Duodenal mucosa (tissue), 2 donors: ENCODE results near the gene BID.

Source experiments
- H3K27ac ChIP-seq: one replicate; pipeline ENCODE4 v1.7.0; 2013; ENCODE audit warnings: low read depth, low read length
- H3K27me3 ChIP-seq, 2 donors: one replicate each; pipeline ENCODE4 v1.7.0; 2013; ENCODE audit warnings: low read length in 2 of 2, control low read depth in 1 of 2; ENCODE audit not compliant: insufficient read depth in 2 of 2, control insufficient read depth in 1 of 2
- H3K36me3 ChIP-seq, 2 donors: one replicate each; pipeline ENCODE4 v1.7.0; 2013; ENCODE audit warnings: low read length in 2 of 2, control low read depth in 1 of 2; ENCODE audit not compliant: insufficient read depth in 2 of 2, control insufficient read depth in 1 of 2
- H3K4me1 ChIP-seq, 2 donors: one replicate each; pipeline ENCODE4 v1.7.0; 2013; ENCODE audit warnings: low read length in 2 of 2, control low read depth in 1 of 2; ENCODE audit not compliant: insufficient read depth in 2 of 2, control insufficient read depth in 1 of 2
- H3K4me3 ChIP-seq, 2 donors: one replicate each; pipeline ENCODE4 v1.7.0; 2013; ENCODE audit warnings: low read length in 2 of 2, low read depth in 1 of 2
- H3K9ac ChIP-seq, 2 donors: one replicate each; pipeline ENCODE4 v1.7.0; 2013; ENCODE audit warnings: low read length in 2 of 2, low read depth in 1 of 2
- H3K9me3 ChIP-seq, 2 donors: one replicate each; pipeline ENCODE4 v1.7.0; 2013; ENCODE audit warnings: low read length in 2 of 2, control low read depth in 1 of 2; ENCODE audit not compliant: control insufficient read depth in 1 of 2

BID gene

GRCh38 chr22:17783773-17784480 is 9.7 kb upstream of the BID start:
- Histone ChIP-seq H3K4me1 (peaks cover 34% of the 10 kb centered on the region in 2 donors), H3K9me3 (no peaks in the 10 kb centered on the region), H3K27me3 (no peaks in the 10 kb centered on the region), H3K27ac (no peak overlapping the region), H3K36me3 (peaks cover 5 to 9% of the 10 kb centered on the region in 2 donors), H3K4me3 (no peak overlapping the region), H3K9ac (no peak overlapping the region)

GRCh38 chr22:17783312-17783711 is 9.0 kb upstream of the BID start:
- H3K9ac ChIP-seq = no peak overlapping the region
- H3K27me3 ChIP-seq = no peaks in the 10 kb centered on the region
- no peaks in the 10 kb centered on the region for H3K9me3 ChIP-seq
- peaks cover 34 to 40% of the 10 kb centered on the region in 2 donors for H3K4me1 ChIP-seq
- H3K27ac ChIP-seq = no peak overlapping the region
- peaks cover 0 to 3% of the 10 kb centered on the region in 2 donors for H3K36me3 ChIP-seq
- H3K4me3 ChIP-seq = no peak overlapping the region

- no peak overlapping the region for H3K9ac ChIP-seq
Observed at GRCh38 chr22:17782621-17783020, 8.4 kb upstream of the BID start.

DNA sequence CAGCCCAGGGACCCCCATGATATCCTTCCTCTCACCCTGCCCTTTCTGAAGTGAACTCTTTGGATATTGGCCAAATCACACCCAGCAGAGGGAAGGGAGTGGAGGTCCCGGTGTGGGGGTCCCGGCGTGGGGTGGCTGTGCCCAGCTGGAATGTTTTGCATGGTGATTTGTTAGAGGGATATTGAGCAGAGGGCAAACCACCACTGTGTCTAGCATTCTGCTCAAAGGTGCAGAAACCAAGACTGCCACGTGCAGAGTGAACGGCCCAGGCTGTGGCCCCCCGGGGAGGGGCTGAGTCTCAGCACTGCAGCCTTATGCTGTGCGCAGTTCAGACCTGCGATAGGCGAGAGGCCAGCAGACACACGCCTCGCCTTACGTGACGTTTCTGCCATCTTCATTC is 7.9 kb upstream of the BID start:
- H3K9ac ChIP-seq = no peak overlapping the region
- no peaks in the 10 kb centered on the region for H3K9me3 ChIP-seq
- no peaks in the 10 kb centered on the region for H3K36me3 ChIP-seq
- H3K27ac ChIP-seq = no peak overlapping the region
- H3K4me1 ChIP-seq = peaks cover 32 to 36% of the 10 kb centered on the region in 2 donors
- no peaks in the 10 kb centered on the region for H3K27me3 ChIP-seq
- no peak overlapping the region for H3K4me3 ChIP-seq

More at GRCh38 chr22:17782621-17783020, 8.4 kb upstream of the BID start:
- no peaks in the 10 kb centered on the region for H3K9me3 ChIP-seq
- peaks cover 34 to 40% of the 10 kb centered on the region in 2 donors for H3K4me1 ChIP-seq
- H3K4me3 ChIP-seq = no peak overlapping the region
- no peaks in the 10 kb centered on the region for H3K27me3 ChIP-seq
- H3K27ac ChIP-seq = no peak overlapping the region
- H3K36me3 ChIP-seq = no peaks in the 10 kb centered on the region

DNA sequence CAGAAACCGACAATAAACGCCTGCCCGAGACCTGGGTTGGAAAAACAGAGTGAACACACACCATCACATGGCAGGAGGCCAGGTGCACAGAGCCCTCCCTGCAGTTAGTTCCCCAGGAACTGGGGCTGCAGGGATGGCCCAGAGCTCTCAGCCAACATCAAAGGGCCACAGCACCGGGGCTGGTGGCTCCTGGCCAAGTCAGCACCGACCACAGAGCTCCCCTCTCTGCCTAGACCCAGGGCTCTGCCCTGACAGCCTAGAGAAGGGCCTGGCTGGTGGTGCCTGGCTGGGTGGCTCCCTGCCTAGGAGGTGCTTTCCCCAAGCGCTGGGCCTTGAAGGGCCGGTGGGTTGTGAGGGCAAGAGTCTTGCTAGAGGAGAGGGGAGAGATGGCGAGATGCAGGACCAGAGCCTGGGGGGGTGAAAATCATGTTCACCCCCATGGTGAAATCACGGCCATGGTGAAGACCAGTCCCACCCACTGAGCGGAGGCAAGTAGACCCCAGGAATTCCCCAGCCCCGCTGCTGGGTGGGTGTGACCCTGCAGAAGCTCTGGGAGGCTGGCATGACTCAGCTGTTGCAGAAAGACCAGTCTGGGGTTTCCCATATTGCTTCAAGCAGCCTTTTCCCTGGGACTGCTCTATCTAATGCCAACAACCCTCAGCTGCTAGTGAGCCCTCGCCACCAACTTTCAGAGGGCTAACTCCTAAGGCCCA is 7.2 kb upstream of the BID start:
- Histone ChIP-seq H3K9ac (no peak overlapping the region), H3K4me3 (no peak overlapping the region), H3K36me3 (no peaks in the 10 kb centered on the region), H3K27ac (no peak overlapping the region), H3K27me3 (no peaks in the 10 kb centered on the region), H3K4me1 (peaks cover 25 to 29% of the 10 kb centered on the region in 2 donors), H3K9me3 (no peaks in the 10 kb centered on the region)

DNA sequence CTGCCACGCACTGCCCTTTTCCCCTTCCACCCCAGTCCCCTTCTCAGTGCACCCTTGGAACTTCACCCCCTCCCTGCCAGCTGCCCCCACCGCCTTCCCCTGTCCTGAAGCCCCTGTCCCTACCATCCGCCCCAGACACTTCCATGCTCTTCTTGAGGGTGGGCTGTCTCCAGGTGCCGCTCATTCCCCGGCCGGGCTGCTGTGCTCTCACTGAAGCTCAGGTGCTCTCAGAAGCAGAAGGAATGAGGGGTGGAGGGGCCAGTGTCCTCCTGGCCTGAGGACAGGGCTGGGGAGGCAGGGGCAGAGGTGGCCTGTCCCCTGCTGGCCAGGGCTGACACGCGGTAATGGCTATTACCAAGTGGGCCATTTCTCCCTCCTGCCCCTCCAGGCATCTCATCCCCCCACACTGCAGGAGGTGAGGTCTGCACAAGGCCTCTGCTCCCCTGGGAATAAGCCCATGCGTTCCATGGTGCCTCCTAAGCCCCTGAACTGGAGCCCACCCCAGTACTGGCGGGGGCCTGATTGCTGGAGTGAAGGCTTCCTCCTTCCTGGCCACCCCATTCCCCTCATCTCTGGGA is 6.6 kb upstream of the BID start:
- H3K9me3 ChIP-seq = no peaks in the 10 kb centered on the region
- no peaks in the 10 kb centered on the region for H3K36me3 ChIP-seq
- H3K4me1 ChIP-seq = peaks cover 23 to 29% of the 10 kb centered on the region in 2 donors
- no peaks in the 10 kb centered on the region for H3K27me3 ChIP-seq
- no peak overlapping the region for H3K9ac ChIP-seq
- H3K27ac ChIP-seq = no peak overlapping the region
- no peak overlapping the region for H3K4me3 ChIP-seq

GRCh38 chr22:17780116-17780740 is 6.0 kb upstream of the BID start:
- H3K4me3 ChIP-seq = no peak overlapping the region
- H3K9me3 ChIP-seq = no peaks in the 10 kb centered on the region
- no peaks in the 10 kb centered on the region for H3K36me3 ChIP-seq
- H3K4me1 ChIP-seq = peaks cover 23 to 31% of the 10 kb centered on the region in 2 donors
- H3K27ac ChIP-seq = no peak overlapping the region
- no peak overlapping the region for H3K9ac ChIP-seq
- no peaks in the 10 kb centered on the region for H3K27me3 ChIP-seq

GRCh38 chr22:17779286-17780115 is 5.2 kb upstream of the BID start:
- H3K4me3 ChIP-seq = no peak overlapping the region
- H3K27me3 ChIP-seq = no peaks in the 10 kb centered on the region
- H3K4me1 ChIP-seq = peaks cover 23 to 31% of the 10 kb centered on the region in 2 donors
- no peak overlapping the region for H3K27ac ChIP-seq
- no peaks in the 10 kb centered on the region for H3K36me3 ChIP-seq
- no peak overlapping the region for H3K9ac ChIP-seq
- H3K9me3 ChIP-seq = no peaks in the 10 kb centered on the region

DNA sequence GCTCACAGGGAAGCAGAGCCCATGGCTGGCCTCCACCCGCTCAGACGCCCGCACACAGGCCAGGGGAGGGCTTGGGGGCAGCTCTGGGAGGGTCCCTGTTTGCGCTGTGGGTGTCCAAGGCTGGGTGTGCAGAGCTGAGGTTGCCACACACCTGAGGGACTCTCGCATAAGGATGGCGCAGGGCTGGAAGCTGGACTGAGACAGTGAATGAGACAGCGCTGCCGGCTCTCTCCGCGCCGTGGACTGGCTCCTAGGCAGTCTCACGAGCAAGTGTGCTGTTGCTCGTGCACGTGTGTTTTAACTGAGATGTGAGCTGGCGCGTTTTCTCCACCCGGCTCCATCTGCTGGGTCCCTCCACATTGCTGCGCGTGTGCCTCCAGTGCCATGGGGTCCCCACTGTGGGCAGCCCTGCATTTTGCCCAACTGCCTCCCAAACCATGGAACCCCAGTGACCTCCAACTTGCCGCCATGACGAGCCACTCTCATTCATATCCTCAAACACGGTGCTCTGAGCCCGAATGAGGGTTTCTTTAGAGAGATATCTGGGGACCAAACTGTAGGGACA is 4.2 kb upstream of the BID start:
- peak overlapping the region; percentile 53 to 77 for H3K4me3 ChIP-seq
- no peaks in the 10 kb centered on the region for H3K9me3 ChIP-seq
- H3K4me1 ChIP-seq = peaks cover 23 to 32% of the 10 kb centered on the region in 2 donors
- H3K27me3 ChIP-seq = no peaks in the 10 kb centered on the region
- H3K9ac ChIP-seq = peak overlapping the region in 1 of 2 donors; percentile 28
- H3K36me3 ChIP-seq = no peaks in the 10 kb centered on the region
- no peak overlapping the region for H3K27ac ChIP-seq
